ENCODE results near the gene DEPDC4.
"Not testable (repeated sequence)": the region's sequence is repeated elsewhere in the genome, so short reads cannot be mapped to it uniquely, and the experiment has no call there.

GRCh38 chr12:100222173-100222572, 44.7 kb downstream of the DEPDC4 start:
- TF ChIP-seq CTCF, POLR2A (IDR thresholded peaks at IDR 0.05): not testable (repeated sequence)
